ENCODE measurements around the gene AFF3. TPM values are rescaled to one million over a fixed set of nuclear protein-coding genes. Genes with fewer than 3 reads are reported as not detected.

AFF3 gene
- total and polyA plus RNA-seq, 2 experiments from 2014 or later: 7.3 to 7.8 TPM

DNA sequence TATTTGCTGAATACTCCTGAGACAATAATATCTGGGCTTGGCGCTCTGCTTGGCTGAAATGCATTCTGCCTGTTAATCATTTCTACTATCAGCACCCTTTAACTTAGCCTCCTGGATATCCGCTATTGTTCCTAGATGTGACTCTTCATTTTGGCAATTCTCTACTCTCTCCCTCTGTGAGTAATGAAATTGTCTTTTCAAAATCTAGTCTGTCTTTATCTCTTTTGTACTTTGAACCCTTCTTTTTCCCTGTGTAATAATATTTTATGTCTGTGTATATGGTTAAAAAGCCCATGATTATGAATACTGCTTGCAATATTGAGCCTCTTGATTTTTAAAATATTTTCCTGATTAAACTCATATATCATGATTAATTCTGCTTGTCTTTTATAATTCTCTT is 646.4 kb downstream of the AFF3 start:
- no peaks in the 10 kb centered on the region for H3K9me3 ChIP-seq (ENCODE audit: low read depth)
- no peaks in the 10 kb centered on the region for H3K36me3 ChIP-seq (replicated peaks; ENCODE audit: insufficient read depth, low read depth)
- no peaks in the 10 kb centered on the region for H3K9me2 ChIP-seq (replicated peaks; ENCODE audit: insufficient read depth)
- H3K4me2 ChIP-seq: no peak overlapping the region
- TF ChIP-seq EZH2phosphoT487 (IDR thresholded peaks at IDR 0.05; ENCODE audit: low read depth, severe bottlenecking, unreplicated experiment): no peak
- TF ChIP-seq, protein P1, sequence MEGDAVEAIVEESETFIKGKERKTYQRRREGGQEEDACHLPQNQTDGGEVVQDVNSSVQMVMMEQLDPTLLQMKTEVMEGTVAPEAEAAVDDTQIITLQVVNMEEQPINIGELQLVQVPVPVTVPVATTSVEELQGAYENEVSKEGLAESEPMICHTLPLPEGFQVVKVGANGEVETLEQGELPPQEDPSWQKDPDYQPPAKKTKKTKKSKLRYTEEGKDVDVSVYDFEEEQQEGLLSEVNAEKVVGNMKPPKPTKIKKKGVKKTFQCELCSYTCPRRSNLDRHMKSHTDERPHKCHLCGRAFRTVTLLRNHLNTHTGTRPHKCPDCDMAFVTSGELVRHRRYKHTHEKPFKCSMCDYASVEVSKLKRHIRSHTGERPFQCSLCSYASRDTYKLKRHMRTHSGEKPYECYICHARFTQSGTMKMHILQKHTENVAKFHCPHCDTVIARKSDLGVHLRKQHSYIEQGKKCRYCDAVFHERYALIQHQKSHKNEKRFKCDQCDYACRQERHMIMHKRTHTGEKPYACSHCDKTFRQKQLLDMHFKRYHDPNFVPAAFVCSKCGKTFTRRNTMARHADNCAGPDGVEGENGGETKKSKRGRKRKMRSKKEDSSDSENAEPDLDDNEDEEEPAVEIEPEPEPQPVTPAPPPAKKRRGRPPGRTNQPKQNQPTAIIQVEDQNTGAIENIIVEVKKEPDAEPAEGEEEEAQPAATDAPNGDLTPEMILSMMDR (IDR thresholded peaks at IDR 0.05; ENCODE audit: poor library complexity): no peak
- TF ChIP-seq EZH2 (IDR thresholded peaks at IDR 0.05; ENCODE audit: borderline replicate concordance): no peak
- H3K27me3 ChIP-seq: no peaks in the 10 kb centered on the region
- H4K20me1 ChIP-seq (ENCODE audit: insufficient read depth, poor library complexity, severe bottlenecking): no peaks in the 10 kb centered on the region
- DNase-seq (ENCODE audit: low spot score): no peak
- H3K4me1 ChIP-seq (ENCODE audit: insufficient read depth): peaks cover 3% of the 10 kb centered on the region
- no peaks in the 10 kb centered on the region for H3K79me2 ChIP-seq
- H2AFZ ChIP-seq: no peak overlapping the region
- no peak overlapping the region for H3K27ac ChIP-seq
- no peak overlapping the region for H3K4me3 ChIP-seq
- 72% methylated on average over 2 of the region's 2 CpGs for WGBS (ENCODE audit: low lambda C conversion rate, missing lambda C conversion rate)

Other genes starting within 250 kb of the AFF3 start
- 1.4 and 1.9 TPM in 2 replicates for gene LONRF2, start 179.9 kb upstream of the AFF3 start, total RNA-seq
- 0.69 and 1.6 TPM in 2 replicates for gene LONRF2, start 179.9 kb upstream of the AFF3 start, polyA plus RNA-seq

Measured in hepatocyte (in vitro differentiated cells).